Measurements from ENCODE around the gene CD244. TPM values are rescaled to one million over a fixed set of nuclear protein-coding genes. Genes with fewer than 3 reads are reported as not detected.
"Not testable (repeated sequence)": the region's sequence is repeated elsewhere in the genome, so short reads cannot be mapped to it uniquely, and the experiment has no call there.

CD244 gene
- total RNA-seq, 4 donors from 2014 or later = 0.80 to 2.8 (median 1.3) TPM; not detected in 1

- no peaks in the 10 kb centered on the region for H3K27me3 ChIP-seq
- H3K27ac ChIP-seq = peak within 1 kb of the TSS; percentile 55 to 85 (median 81)
- peak in 2 of 3 donors; percentile 94 to 95 for DNase-seq
- H3K36me3 ChIP-seq = no peaks in the 10 kb centered on the region
- no peaks in the 10 kb centered on the region for H3K9me3 ChIP-seq
- peak; percentile 19 to 50 for TF ChIP-seq POLR2A (IDR thresholded peaks at IDR 0.05)
- TF ChIP-seq CTCF (IDR thresholded peaks at IDR 0.05) = no peak
- H3K4me3 ChIP-seq = peak within 1 kb of the TSS; percentile 19 to 36 (median 32)
- peaks cover 0 to 5% (median 2%) of the 10 kb centered on the region in 4 donors for H3K4me1 ChIP-seq
These were observed 66.7 kb downstream of the CD244 start, which contains the start of gene LY9 for GRCh38 chr1:160795951-160796383. Gene LY9 (plus strand): TSS chr1:160796174. CDS start chr1:160796188, 14 bp downstream.

- Histone ChIP-seq H3K27me3 (no peaks in the 10 kb centered on the region), H3K4me1 (peaks cover 0 to 12% (median 0%) of the 10 kb centered on the region in 4 donors), H3K4me3 (no peak overlapping the region), H3K36me3 (no peaks in the 10 kb centered on the region), H3K9me3 (no peaks in the 10 kb centered on the region), H3K27ac (no peak overlapping the region)
- no peak for TF ChIP-seq POLR2A (IDR thresholded peaks at IDR 0.05)
- no peak for TF ChIP-seq CTCF (IDR thresholded peaks at IDR 0.05)
- no peak for DNase-seq
These were observed 68.3 kb downstream of the CD244 start for GRCh38 chr1:160794376-160794775.

- Histone ChIP-seq H3K4me1 (peaks cover 0 to 7% (median 0%) of the 10 kb centered on the region in 4 donors), H3K27ac (peak overlapping the region in 2 of 4 donors; percentile 88 to 92), H3K27me3 (no peaks in the 10 kb centered on the region), H3K36me3 (no peaks in the 10 kb centered on the region), H3K4me3 (no peak overlapping the region), H3K9me3 (no peaks in the 10 kb centered on the region)
- DNase-seq = peak in 2 of 3 donors; percentile 84
- TF ChIP-seq POLR2A (IDR thresholded peaks at IDR 0.05) (no peak), CTCF (IDR thresholded peaks at IDR 0.05) (no peak)
These were observed 72.7 kb downstream of the CD244 start for GRCh38 chr1:160789702-160790611.

GRCh38 chr1:160789051-160789701, 73.5 kb downstream of the CD244 start:
- Histone ChIP-seq H3K4me3 (no peak overlapping the region), H3K27ac (peak overlapping the region in 2 of 4 donors; percentile 88 to 92), H3K9me3 (no peaks in the 10 kb centered on the region), H3K36me3 (no peaks in the 10 kb centered on the region), H3K27me3 (no peaks in the 10 kb centered on the region), H3K4me1 (peaks cover 0 to 7% (median 0%) of the 10 kb centered on the region in 4 donors)
- DNase-seq = no peak
- no peak for TF ChIP-seq POLR2A (IDR thresholded peaks at IDR 0.05)
- no peak for TF ChIP-seq CTCF (IDR thresholded peaks at IDR 0.05)

- H3K36me3 ChIP-seq, H3K27me3 ChIP-seq, H3K9me3 ChIP-seq: not testable (repeated sequence)
- Histone ChIP-seq H3K4me3 (peak overlapping the region in 1 of 4 donors; percentile 14), H3K4me1 (peaks cover 0 to 22% (median 12%) of the 10 kb centered on the region in 4 donors), H3K27ac (peak overlapping the region; percentile 76 to 82 (median 81))
- DNase-seq = peak in 2 of 3 donors; percentile 76 to 84
These were observed 79.5 kb downstream of the CD244 start for GRCh38 chr1:160782988-160783765.
